SK-N-SH (cell line): ENCODE data around the gene BEST3.

Experiments
- EP300 ChIP-seq, 2 experiments: IDR thresholded peaks; 2 replicates each; pipeline versions ENCODE4 v1.4.0 to v1.6.1; 2012; ENCODE audit warnings: borderline replicate concordance in 1 of 2, low read depth in 1 of 2, low read length in 1 of 2
- EZH2phosphoT487 ChIP-seq: fragments of 200-600 bp; sonication (generic); IDR thresholded peaks from 2 replicates; pipeline ENCODE4 v1.6.1; 2017; ENCODE audit warnings: low read depth, mixed run types, mild to moderate bottlenecking, antibody characterized with exemption, moderate library complexity, borderline replicate concordance
- MXI1 ChIP-seq: IDR thresholded peaks from 2 replicates; pipeline ENCODE4 v1.6.1; 2012; ENCODE audit warnings: mild to moderate bottlenecking, low read depth, low read length, improper control_type of control experiment
- POLR2AphosphoS5 ChIP-seq: IDR thresholded peaks from 2 replicates; pipeline ENCODE4 v1.6.1; 2012; ENCODE audit warnings: low read depth, low read length
- SMC3 ChIP-seq: IDR thresholded peaks from 2 replicates; pipeline ENCODE4 v1.6.1; 2012; ENCODE audit warnings: low read depth, low read length, improper control_type of control experiment
- TAF1 ChIP-seq: IDR thresholded peaks from 2 replicates; pipeline ENCODE4 v1.6.1; 2012; ENCODE audit warnings: low read depth, mild to moderate bottlenecking, low read length, moderate library complexity, borderline replicate concordance
- USF1 ChIP-seq: IDR thresholded peaks from 2 replicates; pipeline ENCODE4 v1.4.0; 2012; ENCODE audit warnings: low read depth, borderline replicate concordance
- TF ChIP-seq, protein P1 (sequence below): fragments of 200-600 bp; sonication (generic); IDR thresholded peaks from 2 replicates; pipeline ENCODE4 v1.6.1; 2017; ENCODE audit warnings: antibody characterized with exemption, mild to moderate bottlenecking, moderate library complexity
- TF ChIP-seq, protein P2 (sequence below): IDR thresholded peaks from 2 replicates; pipeline ENCODE4 v1.6.1; 2012; ENCODE audit warnings: mild to moderate bottlenecking, low read depth, low read length, moderate library complexity

DNA sequence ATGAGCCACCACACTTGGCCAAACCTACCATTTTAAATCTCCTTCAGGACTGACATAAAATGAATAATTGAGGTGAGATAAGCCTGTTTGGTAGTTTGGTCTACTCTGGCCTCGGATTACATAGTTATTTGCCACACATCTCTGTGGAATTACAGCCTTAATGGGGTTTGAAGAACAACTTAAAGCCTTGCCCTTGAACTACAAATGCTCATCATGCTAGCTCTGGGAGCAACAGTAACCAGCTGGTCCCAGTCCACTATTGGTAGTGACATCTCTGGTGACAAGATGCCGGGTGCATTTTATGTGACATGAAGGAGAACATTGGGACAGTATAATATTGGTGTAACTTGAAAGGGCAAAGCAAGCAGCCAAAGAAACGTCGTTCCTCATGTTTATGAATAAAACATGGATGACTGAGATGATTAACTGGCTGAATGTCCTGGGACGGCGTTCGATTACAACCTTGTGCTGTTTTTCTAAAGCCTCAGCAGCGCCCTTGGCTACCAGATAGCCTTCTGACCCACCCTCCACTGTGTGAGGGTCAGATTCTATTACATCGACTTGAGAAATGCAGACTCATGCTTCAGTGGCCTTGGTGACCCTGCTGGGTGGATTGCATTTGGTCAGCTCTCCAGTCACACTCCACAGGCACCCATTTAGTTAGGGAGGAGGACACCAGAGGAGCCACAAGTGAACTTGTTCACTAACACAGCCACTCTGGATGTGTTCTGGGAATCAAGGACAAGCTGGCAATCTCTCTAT is 41.5 kb downstream of the BEST3 start:
- TF ChIP-seq EZH2phosphoT487, result no peak
- TF ChIP-seq MXI1, result no peak
- no peak for TF ChIP-seq SMC3
- TF ChIP-seq, protein P1, sequence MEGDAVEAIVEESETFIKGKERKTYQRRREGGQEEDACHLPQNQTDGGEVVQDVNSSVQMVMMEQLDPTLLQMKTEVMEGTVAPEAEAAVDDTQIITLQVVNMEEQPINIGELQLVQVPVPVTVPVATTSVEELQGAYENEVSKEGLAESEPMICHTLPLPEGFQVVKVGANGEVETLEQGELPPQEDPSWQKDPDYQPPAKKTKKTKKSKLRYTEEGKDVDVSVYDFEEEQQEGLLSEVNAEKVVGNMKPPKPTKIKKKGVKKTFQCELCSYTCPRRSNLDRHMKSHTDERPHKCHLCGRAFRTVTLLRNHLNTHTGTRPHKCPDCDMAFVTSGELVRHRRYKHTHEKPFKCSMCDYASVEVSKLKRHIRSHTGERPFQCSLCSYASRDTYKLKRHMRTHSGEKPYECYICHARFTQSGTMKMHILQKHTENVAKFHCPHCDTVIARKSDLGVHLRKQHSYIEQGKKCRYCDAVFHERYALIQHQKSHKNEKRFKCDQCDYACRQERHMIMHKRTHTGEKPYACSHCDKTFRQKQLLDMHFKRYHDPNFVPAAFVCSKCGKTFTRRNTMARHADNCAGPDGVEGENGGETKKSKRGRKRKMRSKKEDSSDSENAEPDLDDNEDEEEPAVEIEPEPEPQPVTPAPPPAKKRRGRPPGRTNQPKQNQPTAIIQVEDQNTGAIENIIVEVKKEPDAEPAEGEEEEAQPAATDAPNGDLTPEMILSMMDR, result no peak
- TF ChIP-seq EP300 (IDR thresholded peaks at IDR 0.05; ENCODE audit: borderline replicate concordance in 1 of 2, low read depth in 1 of 2, low read length in 1 of 2), result no peak
- TF ChIP-seq POLR2AphosphoS5, result no peak
- TF ChIP-seq USF1, result no peak
- TF ChIP-seq, protein P2, sequence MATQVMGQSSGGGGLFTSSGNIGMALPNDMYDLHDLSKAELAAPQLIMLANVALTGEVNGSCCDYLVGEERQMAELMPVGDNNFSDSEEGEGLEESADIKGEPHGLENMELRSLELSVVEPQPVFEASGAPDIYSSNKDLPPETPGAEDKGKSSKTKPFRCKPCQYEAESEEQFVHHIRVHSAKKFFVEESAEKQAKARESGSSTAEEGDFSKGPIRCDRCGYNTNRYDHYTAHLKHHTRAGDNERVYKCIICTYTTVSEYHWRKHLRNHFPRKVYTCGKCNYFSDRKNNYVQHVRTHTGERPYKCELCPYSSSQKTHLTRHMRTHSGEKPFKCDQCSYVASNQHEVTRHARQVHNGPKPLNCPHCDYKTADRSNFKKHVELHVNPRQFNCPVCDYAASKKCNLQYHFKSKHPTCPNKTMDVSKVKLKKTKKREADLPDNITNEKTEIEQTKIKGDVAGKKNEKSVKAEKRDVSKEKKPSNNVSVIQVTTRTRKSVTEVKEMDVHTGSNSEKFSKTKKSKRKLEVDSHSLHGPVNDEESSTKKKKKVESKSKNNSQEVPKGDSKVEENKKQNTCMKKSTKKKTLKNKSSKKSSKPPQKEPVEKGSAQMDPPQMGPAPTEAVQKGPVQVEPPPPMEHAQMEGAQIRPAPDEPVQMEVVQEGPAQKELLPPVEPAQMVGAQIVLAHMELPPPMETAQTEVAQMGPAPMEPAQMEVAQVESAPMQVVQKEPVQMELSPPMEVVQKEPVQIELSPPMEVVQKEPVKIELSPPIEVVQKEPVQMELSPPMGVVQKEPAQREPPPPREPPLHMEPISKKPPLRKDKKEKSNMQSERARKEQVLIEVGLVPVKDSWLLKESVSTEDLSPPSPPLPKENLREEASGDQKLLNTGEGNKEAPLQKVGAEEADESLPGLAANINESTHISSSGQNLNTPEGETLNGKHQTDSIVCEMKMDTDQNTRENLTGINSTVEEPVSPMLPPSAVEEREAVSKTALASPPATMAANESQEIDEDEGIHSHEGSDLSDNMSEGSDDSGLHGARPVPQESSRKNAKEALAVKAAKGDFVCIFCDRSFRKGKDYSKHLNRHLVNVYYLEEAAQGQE, result no peak
- TF ChIP-seq TAF1, result no peak
